Cardiac muscle cell (in vitro differentiated cells and primary cell): Measurements from ENCODE around the gene PLA2G4B. TPM values are rescaled to one million over a fixed set of nuclear protein-coding genes. Genes with fewer than 3 reads are reported as not detected.

Source experiments
- DNase-seq, 2 donors: peaks; one replicate each; pipeline versions ENCODE4 v3.0.0 to v3.0.0-alpha.2; 2010 to 2017; ENCODE audit warnings: low read depth in 1 of 2, low spot score in 1 of 2
- H3K27ac ChIP-seq: fragments of 200-600 bp; sonication (generic); 2 replicates; pipeline ENCODE4 v1.5.1; 2016
- H3K27me3 ChIP-seq: fragments of 200-600 bp; sonication (generic); 2 replicates; pipeline ENCODE4 v1.6.0; 2016; ENCODE audit warnings: control low read depth
- H3K36me3 ChIP-seq: fragments of 200-600 bp; sonication (generic); 2 replicates; pipeline ENCODE4 v1.5.1; 2016; ENCODE audit warnings: control low read depth
- H3K4me1 ChIP-seq: fragments of 200-600 bp; sonication (generic); 2 replicates; pipeline ENCODE4 v1.8.1; 2017; ENCODE audit warnings: low read depth, mild to moderate bottlenecking, mixed run types
- H3K4me3 ChIP-seq: fragments of 200-600 bp; sonication (generic); 2 replicates; pipeline ENCODE4 v1.5.1; 2016; ENCODE audit warnings: mild to moderate bottlenecking
- H3K9me3 ChIP-seq: fragments of 200-600 bp; sonication (generic); 2 replicates; pipeline ENCODE4 v1.5.1; 2017; ENCODE audit warnings: low read depth, mild to moderate bottlenecking, control low read depth
- CTCF ChIP-seq: IDR thresholded peaks from 2 replicates; pipeline ENCODE4 v1.5.1; 2012; ENCODE audit warnings: low read depth, mild to moderate bottlenecking, low read length
- polyA plus RNA-seq: library from polyadenylated mRNA; unstranded; fragments of >200 nt; fragmentation: Nextera tagmentation; extraction: Ambion mirVana; gene quantifications from 2 replicates; pipeline ENCODE4 v1.2.1, GENCODE V29; 2016
- total RNA-seq: library from RNA; depleted of rRNA; stranded (reverse); fragments of >200 nt; gene quantifications from 2 replicates; pipeline ENCODE4 v1.2.3, GENCODE V29; 2016

PLA2G4B gene
- total and polyA plus RNA-seq, 2 experiments from 2014 or later: 20.1 to 29.1 TPM

GRCh38 chr15:41852736-41853590 is 14.3 kb downstream of the PLA2G4B start:
- no peak for TF ChIP-seq CTCF
- no peak for DNase-seq
- Histone ChIP-seq H3K9me3 (no peaks in the 10 kb centered on the region), H3K4me3 (no peak overlapping the region), H3K36me3 (no peaks in the 10 kb centered on the region), H3K27ac (no peak overlapping the region), H3K27me3 (no peaks in the 10 kb centered on the region), H3K4me1 (peaks cover 9% of the 10 kb centered on the region)

GRCh38 chr15:41853831-41854230 is 15.2 kb downstream of the PLA2G4B start:
- peaks cover 9% of the 10 kb centered on the region for H3K4me1 ChIP-seq
- no peak for DNase-seq
- no peaks in the 10 kb centered on the region for H3K9me3 ChIP-seq
- no peaks in the 10 kb centered on the region for H3K27me3 ChIP-seq
- no peak for TF ChIP-seq CTCF
- H3K4me3 ChIP-seq: no peak overlapping the region
- no peaks in the 10 kb centered on the region for H3K36me3 ChIP-seq
- H3K27ac ChIP-seq: no peak overlapping the region

- no peak for DNase-seq
- Histone ChIP-seq H3K4me3 (no peak overlapping the region), H3K27me3 (no peaks in the 10 kb centered on the region), H3K27ac (no peak overlapping the region), H3K36me3 (no peaks in the 10 kb centered on the region), H3K4me1 (peaks cover 9% of the 10 kb centered on the region), H3K9me3 (no peaks in the 10 kb centered on the region)
- TF ChIP-seq CTCF: no peak
Measured at GRCh38 chr15:41854443-41854842, 15.8 kb downstream of the PLA2G4B start.

- DNase-seq: peak in 1 of 2 donors; percentile 24
- Histone ChIP-seq H3K4me3 (no peak overlapping the region), H3K4me1 (peaks cover 9% of the 10 kb centered on the region), H3K27ac (no peak overlapping the region), H3K9me3 (no peaks in the 10 kb centered on the region), H3K27me3 (no peaks in the 10 kb centered on the region), H3K36me3 (no peaks in the 10 kb centered on the region)
- TF ChIP-seq CTCF: no peak
Measured at GRCh38 chr15:41855261-41855961, 16.8 kb downstream of the PLA2G4B start.

- Histone ChIP-seq H3K4me3 (no peak overlapping the region), H3K4me1 (peaks cover 9% of the 10 kb centered on the region), H3K27me3 (no peaks in the 10 kb centered on the region), H3K27ac (no peak overlapping the region), H3K9me3 (no peaks in the 10 kb centered on the region), H3K36me3 (no peaks in the 10 kb centered on the region)
- DNase-seq: no peak
- no peak for TF ChIP-seq CTCF
Measured at GRCh38 chr15:41856262-41856661, 17.6 kb downstream of the PLA2G4B start.
